ENCODE results near the gene KNSTRN. TPM values are rescaled to one million over a fixed set of nuclear protein-coding genes. Genes with fewer than 3 reads are reported as not detected.

The KNSTRN gene
- total and polyA plus RNA-seq, 2 of the 13 experiments (the other 11 are each of a cell fraction or from before 2014, with no cell fraction given) = 20.3 to 62.3 TPM

DNA sequence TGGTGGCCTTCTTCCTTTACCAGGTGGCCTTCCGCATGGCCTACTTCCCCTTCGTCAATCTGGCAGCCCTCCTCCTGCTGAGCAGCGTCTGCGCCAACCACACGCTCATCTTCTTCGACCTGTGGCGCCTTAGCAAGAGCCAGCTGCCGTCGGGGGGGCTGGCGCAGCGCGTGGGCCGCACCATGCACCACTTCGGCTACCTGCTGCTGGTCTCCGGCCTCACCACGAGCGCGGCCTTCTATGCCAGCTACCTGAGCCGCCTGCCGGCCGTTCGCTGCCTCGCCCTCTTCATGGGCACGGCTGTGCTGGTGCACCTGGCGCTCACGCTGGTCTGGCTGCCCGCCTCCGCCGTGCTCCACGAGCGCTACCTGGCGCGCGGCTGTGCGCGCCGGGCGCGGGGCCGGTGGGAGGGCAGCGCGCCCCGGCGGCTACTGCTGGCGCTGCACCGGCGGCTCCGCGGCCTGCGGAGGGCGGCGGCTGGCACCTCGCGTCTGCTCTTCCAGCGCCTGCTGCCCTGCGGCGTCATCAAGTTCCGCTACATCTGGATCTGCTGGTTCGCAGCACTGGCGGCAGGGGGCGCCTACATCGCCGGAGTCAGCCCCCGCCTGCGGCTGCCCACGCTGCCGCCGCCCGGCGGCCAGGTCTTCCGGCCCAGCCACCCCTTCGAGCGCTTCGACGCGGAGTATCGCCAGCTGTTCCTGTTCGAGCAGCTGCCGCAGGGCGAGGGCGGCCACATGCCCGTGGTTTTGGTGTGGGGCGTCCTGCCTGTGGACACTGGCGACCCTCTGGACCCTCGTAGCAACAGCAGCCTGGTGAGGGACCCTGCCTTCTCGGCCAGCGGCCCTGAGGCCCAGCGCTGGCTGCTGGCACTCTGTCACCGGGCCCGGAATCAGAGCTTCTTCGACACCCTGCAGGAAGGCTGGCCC, 14.6 kb upstream of the KNSTRN start (continued):
- no peak for TF ChIP-seq ZNF720 (CRISPR knock-in tag; IDR thresholded peaks at IDR 0.05)
- TF ChIP-seq, protein P1, sequence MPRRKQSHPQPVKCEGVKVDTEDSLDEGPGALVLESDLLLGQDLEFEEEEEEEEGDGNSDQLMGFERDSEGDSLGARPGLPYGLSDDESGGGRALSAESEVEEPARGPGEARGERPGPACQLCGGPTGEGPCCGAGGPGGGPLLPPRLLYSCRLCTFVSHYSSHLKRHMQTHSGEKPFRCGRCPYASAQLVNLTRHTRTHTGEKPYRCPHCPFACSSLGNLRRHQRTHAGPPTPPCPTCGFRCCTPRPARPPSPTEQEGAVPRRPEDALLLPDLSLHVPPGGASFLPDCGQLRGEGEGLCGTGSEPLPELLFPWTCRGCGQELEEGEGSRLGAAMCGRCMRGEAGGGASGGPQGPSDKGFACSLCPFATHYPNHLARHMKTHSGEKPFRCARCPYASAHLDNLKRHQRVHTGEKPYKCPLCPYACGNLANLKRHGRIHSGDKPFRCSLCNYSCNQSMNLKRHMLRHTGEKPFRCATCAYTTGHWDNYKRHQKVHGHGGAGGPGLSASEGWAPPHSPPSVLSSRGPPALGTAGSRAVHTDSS (CRISPR knock-in tag; conservative IDR thresholded peaks at IDR 0.05) = no peak
- TF ChIP-seq CHCHD3 (CRISPR knock-in tag; IDR thresholded peaks at IDR 0.05) = peak; percentile 97; the same call in 1 of the 2 replicates
- no peak for TF ChIP-seq ZFP1 (CRISPR knock-in tag; IDR thresholded peaks at IDR 0.05)
- TF ChIP-seq ZNF121 (CRISPR knock-in tag; IDR thresholded peaks at IDR 0.05) = 0 out of 2 replicates have a peak, but pooled peaks have one; percentile 44
- TF ChIP-seq NCOA2 (CRISPR knock-in tag; IDR thresholded peaks at IDR 0.05) = peak; percentile 58; the same call in 1 of the 2 replicates
- TF ChIP-seq CERS6 (CRISPR knock-in tag; IDR thresholded peaks at IDR 0.05) = peak; percentile 98
- TF ChIP-seq ZNF75D (CRISPR knock-in tag; IDR thresholded peaks at IDR 0.05; ENCODE audit: borderline replicate concordance) = peak; percentile 96; the same call in 1 of the 2 replicates
- TF ChIP-seq KLF16 (CRISPR knock-in tag; IDR thresholded peaks at IDR 0.05) = peak in 1 of 2 experiments; percentile 81; a peak in 2 of 4 replicates
- TF ChIP-seq SOX5 (CRISPR knock-in tag; IDR thresholded peaks at IDR 0.05; ENCODE audit: borderline replicate concordance) = peak; percentile 24; the same call in 1 of the 2 replicates
- peak; percentile 76; the same call in 1 of the 2 replicates for TF ChIP-seq ZSCAN22 (CRISPR knock-in tag; IDR thresholded peaks at IDR 0.05)
- peak; percentile 70; the same call in 1 of the 2 replicates for TF ChIP-seq TOE1 (CRISPR knock-in tag; IDR thresholded peaks at IDR 0.05)
- peak; percentile 76 for TF ChIP-seq JDP2 (CRISPR knock-in tag; IDR thresholded peaks at IDR 0.05; ENCODE audit: borderline replicate concordance)
- peak; percentile 93 for TF ChIP-seq HOXD1 (CRISPR knock-in tag; IDR thresholded peaks at IDR 0.05)
- TF ChIP-seq, protein P2, sequence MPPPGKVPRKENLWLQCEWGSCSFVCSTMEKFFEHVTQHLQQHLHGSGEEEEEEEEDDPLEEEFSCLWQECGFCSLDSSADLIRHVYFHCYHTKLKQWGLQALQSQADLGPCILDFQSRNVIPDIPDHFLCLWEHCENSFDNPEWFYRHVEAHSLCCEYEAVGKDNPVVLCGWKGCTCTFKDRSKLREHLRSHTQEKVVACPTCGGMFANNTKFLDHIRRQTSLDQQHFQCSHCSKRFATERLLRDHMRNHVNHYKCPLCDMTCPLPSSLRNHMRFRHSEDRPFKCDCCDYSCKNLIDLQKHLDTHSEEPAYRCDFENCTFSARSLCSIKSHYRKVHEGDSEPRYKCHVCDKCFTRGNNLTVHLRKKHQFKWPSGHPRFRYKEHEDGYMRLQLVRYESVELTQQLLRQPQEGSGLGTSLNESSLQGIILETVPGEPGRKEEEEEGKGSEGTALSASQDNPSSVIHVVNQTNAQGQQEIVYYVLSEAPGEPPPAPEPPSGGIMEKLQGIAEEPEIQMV (CRISPR knock-in tag; IDR thresholded peaks at IDR 0.05; ENCODE audit: low read depth) = peak; percentile 80
- TF ChIP-seq FOXP4 (CRISPR knock-in tag; IDR thresholded peaks at IDR 0.05) = peak; percentile 57; the same call in 1 of the 2 replicates
- TF ChIP-seq GABPA (IDR thresholded peaks at IDR 0.05; ENCODE audit: low read depth, low read length) = no peak
- no peak for TF ChIP-seq GABPA (CRISPR knock-in tag; IDR thresholded peaks at IDR 0.05; ENCODE audit: low read depth)
- peak; percentile 82; the same call in 1 of the 2 replicates for TF ChIP-seq ZNF614 (CRISPR knock-in tag; IDR thresholded peaks at IDR 0.05; ENCODE audit: borderline replicate concordance)
- TF ChIP-seq TP53 (CRISPR knock-in tag; conservative IDR thresholded peaks at IDR 0.05) = peak; percentile 87; the same call in 1 of the 2 replicates
- 0 out of 2 replicates have a peak, but pooled peaks have one; percentile 39 for TF ChIP-seq BRD4 (CRISPR knock-in tag; IDR thresholded peaks at IDR 0.05)
